Measurements from ENCODE around the gene TMEM254. TPM values are rescaled to one million over a fixed set of nuclear protein-coding genes. Genes with fewer than 3 reads are reported as not detected.
"Not testable (repeated sequence)": the region's sequence is repeated elsewhere in the genome, so short reads cannot be mapped to it uniquely, and the experiment has no call there.

Gene TMEM254
- total RNA-seq (2014; rRNA removed; shearing (Covaris generic)) (21.1 and 21.2 TPM in 2 replicates), polyA plus RNA-seq (2016; fragmentation: Nextera tagmentation; extraction: Ambion mirVana) (21.1 and 21.5 TPM in 2 replicates)
- long read RNA-seq, transcript TMEM254-205 (4 exons, 2,042 nt): major isoform, 18 of 22 reads
- long read RNA-seq, partial matches to known transcripts: 0 of 22 reads
- long read RNA-seq, other reads (novel, unspliced or antisense): 2 of 22 reads

DNA sequence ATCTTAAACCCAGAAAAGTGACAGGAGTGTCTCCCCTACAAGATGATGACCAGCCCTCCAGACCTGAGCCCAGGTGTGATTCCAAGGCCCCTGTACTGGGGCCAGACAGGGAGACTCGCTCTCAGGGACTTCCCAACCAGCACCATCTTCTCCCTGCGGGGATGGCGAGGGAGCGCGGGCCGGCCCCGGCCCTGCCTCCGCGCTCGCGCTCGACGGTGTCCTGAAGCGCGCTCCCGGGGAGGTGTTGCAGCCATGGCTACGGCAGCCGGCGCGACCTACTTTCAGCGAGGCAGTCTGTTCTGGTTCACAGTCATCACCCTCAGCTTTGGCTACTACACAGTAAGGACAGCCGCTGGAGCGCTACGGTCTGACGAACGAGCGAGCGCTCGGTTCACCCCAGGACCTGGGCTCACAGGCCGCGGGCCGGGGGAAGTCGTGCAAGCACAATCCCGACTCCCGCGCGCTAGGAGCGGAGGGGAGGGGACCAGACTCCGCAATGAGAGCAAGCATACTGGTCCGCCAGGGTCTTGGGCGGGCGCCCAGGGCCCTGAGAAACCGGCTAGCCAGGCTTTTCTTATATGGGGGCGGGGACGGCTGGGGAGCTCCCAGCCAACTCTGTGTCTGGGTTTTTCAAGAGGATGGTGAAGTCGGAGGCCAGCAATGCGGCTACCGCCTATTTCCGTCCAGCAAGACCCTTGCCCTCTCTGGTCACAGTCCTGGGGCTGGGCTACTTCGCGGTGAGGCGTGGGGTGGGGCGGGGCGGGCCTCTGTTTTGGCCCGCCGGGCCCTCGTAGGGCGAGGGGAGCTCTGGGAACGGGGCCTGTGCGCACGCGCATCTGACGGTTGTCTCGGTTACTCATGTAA lies at the start of gene TMEM254:
TMEM254 (plus strand) TSS at position 218 of the 864 bp plus-strand sequence; CDS start at position 253, 35 bp downstream.
- H3K27ac ChIP-seq (ENCODE audit: low read depth): peak within 1 kb of the TSS; percentile 92
- H3K36me3 Mint-ChIP-seq (ENCODE audit: low read depth): 0 out of 3 replicates have a peak, but pooled peaks cover 2% of the 10 kb centered on the region
- H3K27ac Mint-ChIP-seq: peak within 1 kb of the TSS; percentile 92
- H3K4me3 Mint-ChIP-seq: peak within 1 kb of the TSS; percentile 99
- no peaks in the 10 kb centered on the region for H4K20me1 ChIP-seq (replicated peaks; ENCODE audit: insufficient read depth)
- peaks cover 7% of the 10 kb centered on the region for H3K27me3 Mint-ChIP-seq (ENCODE audit: insufficient read depth, low read depth, poor library complexity)
- peak within 1 kb of the TSS; percentile 98 for H3K4me2 ChIP-seq
- no peaks in the 10 kb centered on the region for H3K27me3 ChIP-seq (ENCODE audit: insufficient read depth)
- no peaks in the 10 kb centered on the region for H3K9me3 Mint-ChIP-seq
- ATAC-seq (peak; percentile 89), DNase-seq (ENCODE audit: low spot score) (peak; percentile 94)
- no peaks in the 10 kb centered on the region for H3K9me2 ChIP-seq (ENCODE audit: insufficient read depth)
- peak within 1 kb of the TSS; percentile 96 for H3K4me3 ChIP-seq
- H3K79me2 ChIP-seq (replicated peaks; ENCODE audit: insufficient read depth): peaks cover 10% of the 10 kb centered on the region
- peaks cover 3% of the 10 kb centered on the region; the same call in 1 of the 2 replicates for H3F3A ChIP-seq (replicated peaks; ENCODE audit: low read depth)
- H2AFZ ChIP-seq: peak within 1 kb of the TSS; percentile 100
- H3K4me1 ChIP-seq (ENCODE audit: insufficient read depth): no peaks in the 10 kb centered on the region; the same call in 1 of the 2 replicates
- TF ChIP-seq POLR2AphosphoS5 (IDR thresholded peaks at IDR 0.05; ENCODE audit: low read depth): peak; percentile 74; the same call in 1 of the 2 replicates
- TF ChIP-seq JUNB (IDR thresholded peaks at IDR 0.05; ENCODE audit: unreplicated experiment): no peak
- no peak for TF ChIP-seq NANOG (IDR thresholded peaks at IDR 0.05; ENCODE audit: borderline replicate concordance)
- peak; percentile 59 for TF ChIP-seq ETS1 (IDR thresholded peaks at IDR 0.05)
- H3K4me1 Mint-ChIP-seq: peaks cover 8% of the 10 kb centered on the region; the same call in 2 of the 3 replicates
- no peaks in the 10 kb centered on the region for H3K36me3 ChIP-seq (ENCODE audit: insufficient read depth)

DNA sequence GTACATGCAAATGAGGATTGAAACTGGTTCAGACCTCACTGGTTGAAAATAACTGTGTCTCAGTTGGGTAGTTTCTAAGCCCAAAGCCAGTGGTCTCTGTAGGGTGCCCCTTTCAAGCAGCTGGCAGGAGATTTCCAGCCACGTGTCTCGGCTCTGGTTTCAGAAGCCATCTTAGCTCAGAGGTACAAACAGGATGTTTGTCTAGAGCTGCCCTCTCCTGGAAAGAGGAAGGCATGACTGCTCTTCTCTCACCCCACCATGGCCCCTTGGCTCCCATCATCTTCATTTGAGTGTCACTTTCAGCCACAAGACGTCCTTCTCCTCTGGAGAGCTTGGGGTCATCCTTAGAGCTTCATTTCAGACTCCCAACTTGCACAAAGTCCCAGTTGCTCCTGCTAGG lies 49.3 kb upstream of the TMEM254 start:
- not testable (repeated sequence) for H3K9me3 Mint-ChIP-seq; H3K9me2 ChIP-seq (ENCODE audit: insufficient read depth); H3K79me2 ChIP-seq (replicated peaks; ENCODE audit: insufficient read depth); H3K27ac ChIP-seq (ENCODE audit: low read depth); H3K4me3 ChIP-seq; H3K27ac Mint-ChIP-seq; H3K36me3 ChIP-seq (ENCODE audit: insufficient read depth); H3K4me1 ChIP-seq (ENCODE audit: insufficient read depth); H3K27me3 Mint-ChIP-seq (ENCODE audit: insufficient read depth, low read depth, poor library complexity); H4K20me1 ChIP-seq (replicated peaks; ENCODE audit: insufficient read depth); H3K36me3 Mint-ChIP-seq (ENCODE audit: low read depth); H3F3A ChIP-seq (replicated peaks; ENCODE audit: low read depth); H3K4me1 Mint-ChIP-seq; H3K4me3 Mint-ChIP-seq; H3K27me3 ChIP-seq (ENCODE audit: insufficient read depth); H3K4me2 ChIP-seq
- TF ChIP-seq CTCF (conservative IDR thresholded peaks at IDR 0.05; ENCODE audit: low read depth in 2 of 2): peak; percentile 41 to 67; a peak in 3 of 4 replicates
- H2AFZ ChIP-seq: peak overlapping the region; percentile 89; the same call in 1 of the 2 replicates
- peak; percentile 88 for ATAC-seq
- DNase-seq (ENCODE audit: low spot score): peak; percentile 68

DNA sequence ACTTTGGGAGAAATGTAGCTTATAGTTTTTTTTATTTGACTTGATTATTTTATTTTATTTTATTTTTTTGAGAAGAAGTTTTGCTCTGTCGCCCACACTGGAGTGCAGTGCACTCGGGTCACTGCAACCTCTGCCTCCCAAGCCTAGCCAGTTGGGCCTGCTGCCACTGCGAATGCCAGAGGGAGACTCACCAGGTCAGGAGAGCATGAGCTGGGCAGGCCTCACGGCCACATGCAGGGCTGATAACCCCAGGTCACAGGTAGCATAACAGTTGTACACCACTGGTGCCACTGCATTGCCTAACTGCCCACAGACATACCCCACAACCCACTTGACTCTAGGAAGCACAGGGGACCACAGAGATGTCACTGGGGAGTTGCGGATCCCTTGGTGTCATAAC lies 48.6 kb upstream of the TMEM254 start:
- not testable (repeated sequence) for H2AFZ ChIP-seq; H3K4me1 Mint-ChIP-seq; H3K4me2 ChIP-seq; H3K4me3 ChIP-seq; H4K20me1 ChIP-seq (replicated peaks; ENCODE audit: insufficient read depth); H3K4me3 Mint-ChIP-seq; H3K79me2 ChIP-seq (replicated peaks; ENCODE audit: insufficient read depth); H3K36me3 ChIP-seq (ENCODE audit: insufficient read depth); H3K9me2 ChIP-seq (ENCODE audit: insufficient read depth); ATAC-seq; DNase-seq (ENCODE audit: low spot score); H3K27me3 Mint-ChIP-seq (ENCODE audit: insufficient read depth, low read depth, poor library complexity); H3K36me3 Mint-ChIP-seq (ENCODE audit: low read depth); H3K27ac ChIP-seq (ENCODE audit: low read depth); H3K9me3 Mint-ChIP-seq; H3K27me3 ChIP-seq (ENCODE audit: insufficient read depth); H3K4me1 ChIP-seq (ENCODE audit: insufficient read depth); H3K27ac Mint-ChIP-seq; H3F3A ChIP-seq (replicated peaks; ENCODE audit: low read depth)
